ENCODE results near the gene MICU1.

The MICU1 gene

DNA sequence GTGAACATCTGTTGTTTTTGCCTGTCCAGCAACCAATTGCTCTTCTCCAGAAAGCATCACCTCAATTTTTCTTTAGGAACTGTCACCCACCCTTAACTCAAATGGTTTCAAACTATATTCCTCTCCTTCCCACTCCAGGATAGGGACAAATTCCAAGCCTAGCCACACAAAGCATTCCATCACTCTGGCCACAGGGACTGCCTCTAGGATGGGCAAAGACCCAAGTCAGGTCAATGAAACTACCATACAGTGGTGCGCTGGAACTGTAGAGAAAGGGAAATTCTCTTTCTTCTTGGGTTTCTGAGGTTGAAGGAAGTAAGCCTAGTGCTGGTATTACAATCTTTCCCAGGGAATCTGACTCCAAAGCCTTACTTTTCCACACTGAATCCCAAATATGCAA is 3.6 kb downstream of the MICU1 start:
- FAIRE-seq (no peak), DNase-seq (ENCODE audit: insufficient read length) (no peak)
- TF ChIP-seq TAF1 (IDR thresholded peaks at IDR 0.05; ENCODE audit: borderline replicate concordance, low read depth, low read length), result no peak
- TF ChIP-seq POLR2AphosphoS5 (IDR thresholded peaks at IDR 0.05; ENCODE audit: low read depth, low read length), result no peak
- no peak for TF ChIP-seq POLR2A (IDR thresholded peaks at IDR 0.05; ENCODE audit: low read depth, low read length)

DNA sequence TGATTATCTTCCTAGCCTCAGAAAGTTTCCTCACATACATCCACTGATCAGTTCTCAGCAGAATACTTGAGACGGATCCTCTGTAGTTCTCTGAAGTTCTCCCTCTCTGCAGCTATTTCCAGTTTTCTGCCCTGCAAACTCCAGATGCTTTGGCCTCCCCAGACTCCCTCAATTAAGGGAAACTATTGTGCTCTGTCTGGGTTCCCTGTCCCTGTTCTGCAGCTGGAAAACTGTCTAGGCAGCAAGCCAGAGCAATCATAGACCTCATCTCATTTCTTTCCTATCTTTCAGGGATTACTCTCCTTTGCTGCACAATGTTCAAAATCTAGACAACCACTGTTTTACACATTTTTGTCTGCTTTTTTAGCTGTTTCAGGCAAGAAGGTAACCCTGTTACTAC is 9.2 kb downstream of the MICU1 start:
- DNase-seq (ENCODE audit: insufficient read length) (no peak), FAIRE-seq (no peak)
- TF ChIP-seq POLR2AphosphoS5 (IDR thresholded peaks at IDR 0.05; ENCODE audit: low read depth, low read length) (no peak), POLR2A (IDR thresholded peaks at IDR 0.05; ENCODE audit: low read depth, low read length) (no peak), TAF1 (IDR thresholded peaks at IDR 0.05; ENCODE audit: borderline replicate concordance, low read depth, low read length) (no peak)

- TF ChIP-seq POLR2A (IDR thresholded peaks at IDR 0.05; ENCODE audit: low read depth, low read length) (no peak), TAF1 (IDR thresholded peaks at IDR 0.05; ENCODE audit: borderline replicate concordance, low read depth, low read length) (no peak), POLR2AphosphoS5 (IDR thresholded peaks at IDR 0.05; ENCODE audit: low read depth, low read length) (no peak)
- DNase-seq (ENCODE audit: insufficient read length) (no peak), FAIRE-seq (no peak)
These were observed 9.9 kb downstream of the MICU1 start for GRCh38 chr10:72615970-72616369.

DNA sequence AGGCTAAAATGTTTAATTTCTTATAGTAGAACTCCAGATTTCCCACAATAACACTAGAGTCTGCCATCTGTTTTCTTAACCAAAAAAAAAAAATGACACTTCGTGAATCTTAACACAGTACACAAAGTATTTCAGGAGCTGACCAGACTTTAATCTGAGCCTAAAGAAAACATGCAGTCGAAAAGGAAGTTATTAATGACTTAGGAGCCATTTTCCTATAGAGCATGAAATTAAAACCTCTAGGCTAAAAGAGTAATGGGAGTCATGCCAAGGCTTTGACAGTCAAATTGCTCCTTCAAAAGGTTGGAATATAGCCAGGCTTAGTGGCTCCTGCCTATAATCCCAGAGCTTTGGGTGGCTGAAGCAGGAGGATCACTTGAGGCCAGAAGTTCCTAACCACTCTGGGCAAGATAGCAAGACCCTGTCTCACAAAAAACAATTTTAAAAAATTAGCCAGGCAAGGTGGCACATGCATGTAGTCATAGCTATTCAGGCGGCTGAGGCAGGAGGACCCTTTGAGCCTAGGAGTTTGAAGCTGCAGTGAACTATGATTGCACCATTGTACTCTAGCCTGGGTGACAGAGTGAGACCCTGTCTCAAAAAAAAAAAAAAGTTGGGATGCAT is 13.6 kb downstream of the MICU1 start:
- no peak for FAIRE-seq
- no peak for DNase-seq (ENCODE audit: insufficient read length)
- TF ChIP-seq POLR2AphosphoS5 (IDR thresholded peaks at IDR 0.05; ENCODE audit: low read depth, low read length), result no peak
- no peak for TF ChIP-seq POLR2A (IDR thresholded peaks at IDR 0.05; ENCODE audit: low read depth, low read length)
- TF ChIP-seq TAF1 (IDR thresholded peaks at IDR 0.05; ENCODE audit: borderline replicate concordance, low read depth, low read length), result no peak

DNA sequence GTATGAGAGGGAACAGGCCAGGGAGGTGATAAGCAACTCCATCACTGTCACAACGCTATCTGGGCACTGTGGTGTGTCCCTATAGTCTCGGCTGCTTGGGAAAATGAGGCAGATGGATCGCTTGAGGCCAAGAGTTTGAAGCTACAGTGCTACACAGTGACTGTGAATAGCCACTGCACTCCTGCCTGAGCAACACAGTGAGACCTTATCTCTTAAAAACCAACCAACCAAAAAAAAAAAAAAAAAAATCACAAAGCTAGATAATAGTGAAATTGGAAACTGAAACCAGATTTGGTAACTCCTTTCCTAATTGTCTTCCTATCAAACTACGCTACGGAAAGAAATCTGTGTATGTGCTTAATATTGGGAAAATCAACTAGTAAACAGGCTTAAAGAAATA is 14.1 kb downstream of the MICU1 start:
- no peak for DNase-seq (ENCODE audit: insufficient read length)
- TF ChIP-seq POLR2A (IDR thresholded peaks at IDR 0.05; ENCODE audit: low read depth, low read length) (no peak), TAF1 (IDR thresholded peaks at IDR 0.05; ENCODE audit: borderline replicate concordance, low read depth, low read length) (no peak), POLR2AphosphoS5 (IDR thresholded peaks at IDR 0.05; ENCODE audit: low read depth, low read length) (no peak)
- FAIRE-seq, result no peak

GRCh38 chr10:72610466-72610865 is 15.4 kb downstream of the MICU1 start:
- FAIRE-seq (no peak), DNase-seq (ENCODE audit: insufficient read length) (no peak)
- no peak for TF ChIP-seq POLR2A (IDR thresholded peaks at IDR 0.05; ENCODE audit: low read depth, low read length)
- TF ChIP-seq TAF1 (IDR thresholded peaks at IDR 0.05; ENCODE audit: borderline replicate concordance, low read depth, low read length), result no peak
- TF ChIP-seq POLR2AphosphoS5 (IDR thresholded peaks at IDR 0.05; ENCODE audit: low read depth, low read length), result no peak

GRCh38 chr10:72605122-72605521 is 20.8 kb downstream of the MICU1 start:
- TF ChIP-seq POLR2A (IDR thresholded peaks at IDR 0.05; ENCODE audit: low read depth, low read length) (no peak), TAF1 (IDR thresholded peaks at IDR 0.05; ENCODE audit: borderline replicate concordance, low read depth, low read length) (no peak), POLR2AphosphoS5 (IDR thresholded peaks at IDR 0.05; ENCODE audit: low read depth, low read length) (no peak)
- DNase-seq (ENCODE audit: insufficient read length) (no peak), FAIRE-seq (no peak)

DNA sequence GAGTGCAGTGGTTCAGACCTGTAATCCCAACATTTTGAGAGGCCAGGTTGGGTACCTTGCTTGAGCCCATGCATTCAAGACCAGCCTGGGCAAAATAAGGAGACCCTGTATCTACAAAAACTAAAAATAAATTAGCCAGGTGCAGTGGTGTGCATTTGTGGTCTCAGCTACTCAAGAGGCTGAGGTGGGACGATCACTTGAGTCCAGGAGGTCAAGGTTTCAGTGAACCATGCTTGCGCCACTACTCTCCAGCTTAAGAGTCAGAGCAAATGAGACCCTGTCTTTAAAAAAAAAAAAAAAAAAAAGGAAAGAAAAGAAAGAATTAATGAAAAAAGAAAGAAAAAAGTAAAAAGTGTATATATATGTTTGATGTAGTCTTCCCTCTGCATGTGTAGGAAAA is 24.7 kb downstream of the MICU1 start:
- TF ChIP-seq TAF1 (IDR thresholded peaks at IDR 0.05; ENCODE audit: borderline replicate concordance, low read depth, low read length) (no peak), POLR2A (IDR thresholded peaks at IDR 0.05; ENCODE audit: low read depth, low read length) (no peak), POLR2AphosphoS5 (IDR thresholded peaks at IDR 0.05; ENCODE audit: low read depth, low read length) (no peak)
- FAIRE-seq (no peak), DNase-seq (ENCODE audit: insufficient read length) (no peak)

- FAIRE-seq (no peak), DNase-seq (ENCODE audit: insufficient read length) (no peak)
- TF ChIP-seq POLR2A (IDR thresholded peaks at IDR 0.05; ENCODE audit: low read depth, low read length) (no peak), POLR2AphosphoS5 (IDR thresholded peaks at IDR 0.05; ENCODE audit: low read depth, low read length) (no peak), TAF1 (IDR thresholded peaks at IDR 0.05; ENCODE audit: borderline replicate concordance, low read depth, low read length) (no peak)
These were observed 26.8 kb downstream of the MICU1 start for GRCh38 chr10:72598769-72599701.

DNA sequence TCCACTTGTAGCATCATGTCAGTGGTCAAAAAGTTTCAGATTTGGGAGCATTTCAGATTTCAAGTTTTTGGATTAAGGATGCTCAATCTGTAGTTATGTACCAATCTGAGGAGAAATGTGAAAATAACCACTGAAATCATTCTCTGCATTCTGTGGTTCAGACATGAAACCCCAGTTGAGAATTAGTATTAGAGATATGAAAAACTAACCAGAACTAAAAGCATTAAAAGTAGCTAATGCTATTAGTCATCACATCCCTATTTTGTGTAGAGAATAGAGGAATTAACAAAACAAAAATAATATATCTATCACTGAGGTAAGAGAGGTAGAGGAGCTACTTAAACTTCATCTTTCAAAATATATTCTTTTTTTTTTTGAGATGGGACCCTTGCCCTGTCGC is 28.0 kb downstream of the MICU1 start:
- DNase-seq (ENCODE audit: insufficient read length) (no peak), FAIRE-seq (no peak)
- TF ChIP-seq POLR2A (IDR thresholded peaks at IDR 0.05; ENCODE audit: low read depth, low read length) (no peak), POLR2AphosphoS5 (IDR thresholded peaks at IDR 0.05; ENCODE audit: low read depth, low read length) (no peak), TAF1 (IDR thresholded peaks at IDR 0.05; ENCODE audit: borderline replicate concordance, low read depth, low read length) (no peak)

DNA sequence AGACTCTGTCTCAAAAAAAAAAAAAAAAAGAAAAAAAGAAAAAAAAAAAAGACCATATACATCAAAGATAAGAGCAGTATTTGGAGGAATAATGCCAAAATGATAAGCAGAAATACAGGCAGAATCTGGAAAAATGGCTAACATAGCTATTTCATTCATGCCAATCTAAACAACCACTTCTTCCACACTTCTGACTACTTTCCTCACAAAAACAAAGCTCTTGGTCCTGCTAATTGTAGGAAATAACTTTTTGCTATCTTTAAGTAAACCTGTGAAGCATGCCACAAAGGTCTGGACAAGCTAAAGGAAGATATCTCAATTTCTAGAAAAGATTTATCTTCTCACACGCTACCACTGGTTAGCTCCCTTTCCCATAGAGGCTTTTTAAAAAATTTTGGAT is 30.4 kb downstream of the MICU1 start:
- no peak for DNase-seq (ENCODE audit: insufficient read length)
- TF ChIP-seq POLR2A (IDR thresholded peaks at IDR 0.05; ENCODE audit: low read depth, low read length), result no peak
- no peak for TF ChIP-seq POLR2AphosphoS5 (IDR thresholded peaks at IDR 0.05; ENCODE audit: low read depth, low read length)
- no peak for TF ChIP-seq TAF1 (IDR thresholded peaks at IDR 0.05; ENCODE audit: borderline replicate concordance, low read depth, low read length)
- FAIRE-seq, result no peak

- DNase-seq (ENCODE audit: insufficient read length), result no peak
- no peak for TF ChIP-seq POLR2A (IDR thresholded peaks at IDR 0.05; ENCODE audit: low read depth, low read length)
- FAIRE-seq, result no peak
These were observed 31.9 kb downstream of the MICU1 start for GRCh38 chr10:72593963-72594362.
